ENCODE data around the gene BCL3.
A peak's percentile ranks its signal among the peaks of the same experiment; 100 is the strongest.

BCL3 gene

GRCh38 chr19:44753626-44753931 is 5.1 kb downstream of the BCL3 start:
- no peak for FAIRE-seq
- DNase-seq (ENCODE audit: insufficient read length, low spot score): no peak
- TF ChIP-seq POLR2A (IDR thresholded peaks at IDR 0.05; ENCODE audit: low read depth, low read length): no peak

GRCh38 chr19:44753932-44754749 is 5.6 kb downstream of the BCL3 start:
- FAIRE-seq: no peak
- DNase-seq (ENCODE audit: insufficient read length, low spot score): peak; percentile 98
- no peak for TF ChIP-seq POLR2A (IDR thresholded peaks at IDR 0.05; ENCODE audit: low read depth, low read length)

GRCh38 chr19:44754750-44755080 is 6.2 kb downstream of the BCL3 start:
- no peak for DNase-seq (ENCODE audit: insufficient read length, low spot score)
- TF ChIP-seq POLR2A (IDR thresholded peaks at IDR 0.05; ENCODE audit: low read depth, low read length): no peak
- FAIRE-seq: no peak

GRCh38 chr19:44755219-44755618 is 6.7 kb downstream of the BCL3 start:
- no peak for DNase-seq (ENCODE audit: insufficient read length, low spot score)
- no peak for FAIRE-seq
- no peak for TF ChIP-seq POLR2A (IDR thresholded peaks at IDR 0.05; ENCODE audit: low read depth, low read length)

- no peak for TF ChIP-seq POLR2A (IDR thresholded peaks at IDR 0.05; ENCODE audit: low read depth, low read length)
- no peak for DNase-seq (ENCODE audit: insufficient read length, low spot score)
- no peak for FAIRE-seq
Measured at GRCh38 chr19:44756089-44756562, 7.6 kb downstream of the BCL3 start.

- no peak for FAIRE-seq
- DNase-seq (ENCODE audit: insufficient read length, low spot score): no peak
- no peak for TF ChIP-seq POLR2A (IDR thresholded peaks at IDR 0.05; ENCODE audit: low read depth, low read length)
Measured at GRCh38 chr19:44757057-44757734, 8.7 kb downstream of the BCL3 start.

GRCh38 chr19:44757735-44758505 is 9.4 kb downstream of the BCL3 start:
- no peak for DNase-seq (ENCODE audit: insufficient read length, low spot score)
- TF ChIP-seq POLR2A (IDR thresholded peaks at IDR 0.05; ENCODE audit: low read depth, low read length): no peak
- FAIRE-seq: no peak

- no peak for DNase-seq (ENCODE audit: insufficient read length, low spot score)
- no peak for FAIRE-seq
- no peak for TF ChIP-seq POLR2A (IDR thresholded peaks at IDR 0.05; ENCODE audit: low read depth, low read length)
Measured at GRCh38 chr19:44758596-44758995, 10.1 kb downstream of the BCL3 start.

- TF ChIP-seq POLR2A (IDR thresholded peaks at IDR 0.05; ENCODE audit: low read depth, low read length): no peak
- no peak for FAIRE-seq
- DNase-seq (ENCODE audit: insufficient read length, low spot score): no peak
Measured at GRCh38 chr19:44759083-44759804, 10.7 kb downstream of the BCL3 start.

- TF ChIP-seq POLR2A (IDR thresholded peaks at IDR 0.05; ENCODE audit: low read depth, low read length): no peak
- no peak for DNase-seq (ENCODE audit: insufficient read length, low spot score)
- FAIRE-seq: no peak
Measured at GRCh38 chr19:44762038-44762437, 13.5 kb downstream of the BCL3 start.

GRCh38 chr19:44765033-44765948 is 16.8 kb downstream of the BCL3 start:
- TF ChIP-seq POLR2A (IDR thresholded peaks at IDR 0.05; ENCODE audit: low read depth, low read length): no peak
- FAIRE-seq (no peak), DNase-seq (ENCODE audit: insufficient read length, low spot score) (no peak)

- TF ChIP-seq POLR2A (IDR thresholded peaks at IDR 0.05; ENCODE audit: low read depth, low read length): no peak
- DNase-seq (ENCODE audit: insufficient read length, low spot score): no peak
- no peak for FAIRE-seq
Measured at GRCh38 chr19:44765949-44766335, 17.4 kb downstream of the BCL3 start.

Data from H54 (cell line).